Mucosa of gallbladder (tissue), 1 donor: Measurements from ENCODE around the gene HGS. TPM values are rescaled to one million over a fixed set of nuclear protein-coding genes. Genes with fewer than 3 reads are reported as not detected.

Source experiments
- DNase-seq: peaks from one replicate; pipeline ENCODE4 v3.0.0-alpha.2; 2020; ENCODE audit warnings: low spot score
- total RNA-seq: library from RNA; stranded (reverse); gene quantifications from one replicate; pipeline ENCODE4 v1.2.1, GENCODE V29; 2021
- donor health status: DM: no; HTN: no; CAD: no.

The HGS gene
- total RNA-seq, 1 donor from 2014 or later: 137 TPM

DNA sequence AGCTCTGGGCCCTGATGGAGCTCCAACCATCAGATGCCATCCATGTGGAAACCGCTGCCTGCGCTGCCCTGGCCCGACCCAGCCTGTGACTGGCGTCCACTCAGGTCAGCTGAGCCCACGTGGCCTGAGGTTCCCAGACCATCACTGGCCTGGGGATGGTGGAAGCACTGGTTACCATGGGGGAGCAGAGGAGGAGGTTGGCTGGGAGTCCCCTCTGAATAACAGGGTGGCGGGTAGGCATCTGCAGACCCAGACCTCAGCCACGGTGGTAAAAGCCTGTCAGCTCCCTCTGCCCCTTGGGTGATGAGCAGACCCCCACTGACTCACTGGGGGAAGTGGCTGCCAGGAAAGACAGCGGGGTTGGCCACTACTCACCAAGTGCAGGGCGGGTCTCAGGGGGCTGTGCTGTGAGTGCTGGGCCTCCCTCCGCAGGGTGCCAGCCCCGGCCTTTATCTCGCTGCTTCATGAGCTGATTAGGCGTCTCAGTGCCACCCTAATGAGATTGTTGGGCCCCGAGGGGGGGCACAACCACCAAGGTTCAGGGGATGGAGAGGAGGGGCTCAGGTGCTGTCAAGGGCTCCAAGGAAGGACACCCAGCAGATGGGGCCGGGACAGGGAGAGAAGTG, 27.6 kb upstream of the HGS start, which contains the start of gene PDE6G:
TSS of gene PDE6G (minus strand) at position 425 of the 626 bp plus-strand sequence. CDS start 3,237 bp downstream, outside the sequence.
- DNase-seq: no peak

DNA sequence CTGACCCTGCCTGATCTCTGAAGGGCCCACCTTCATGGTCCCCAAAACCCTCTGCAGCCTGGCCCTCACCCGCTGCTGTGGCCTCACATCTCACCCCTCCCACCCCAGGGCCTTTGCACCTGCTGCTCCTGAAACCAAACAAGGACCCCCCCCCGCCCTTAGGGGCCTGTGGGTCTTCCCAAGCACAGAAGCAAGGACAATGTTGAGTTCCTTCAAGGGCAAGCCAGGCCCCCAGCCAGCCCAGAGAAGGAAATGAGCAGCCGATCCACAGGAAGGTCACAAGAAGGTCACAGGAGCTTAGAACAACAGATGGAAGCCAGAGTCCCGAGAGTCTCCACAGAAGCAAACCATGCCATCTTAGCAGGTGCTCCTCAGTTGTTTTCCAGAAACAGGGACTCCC, 27.0 kb upstream of the HGS start:
- DNase-seq: no peak

DNA sequence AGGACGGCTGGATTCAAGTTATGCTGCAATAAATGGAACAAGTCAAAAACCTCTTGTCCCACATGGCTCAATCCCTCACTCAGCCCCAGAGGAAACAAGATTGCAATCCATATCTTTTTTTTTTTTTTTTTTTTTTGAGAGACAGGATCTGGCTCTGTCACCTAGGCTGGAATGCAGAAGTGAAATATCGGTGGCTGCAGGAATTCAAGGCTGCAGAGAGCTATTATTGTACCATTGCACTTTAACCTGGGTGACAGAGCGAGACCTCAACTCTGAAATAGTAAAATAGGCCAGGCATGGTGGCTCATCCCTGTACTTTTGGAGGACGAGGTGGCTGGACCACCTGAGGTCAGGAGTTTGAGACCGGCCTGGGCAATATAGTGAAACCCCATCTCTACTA, 24.8 kb upstream of the HGS start:
- DNase-seq: no peak

DNA sequence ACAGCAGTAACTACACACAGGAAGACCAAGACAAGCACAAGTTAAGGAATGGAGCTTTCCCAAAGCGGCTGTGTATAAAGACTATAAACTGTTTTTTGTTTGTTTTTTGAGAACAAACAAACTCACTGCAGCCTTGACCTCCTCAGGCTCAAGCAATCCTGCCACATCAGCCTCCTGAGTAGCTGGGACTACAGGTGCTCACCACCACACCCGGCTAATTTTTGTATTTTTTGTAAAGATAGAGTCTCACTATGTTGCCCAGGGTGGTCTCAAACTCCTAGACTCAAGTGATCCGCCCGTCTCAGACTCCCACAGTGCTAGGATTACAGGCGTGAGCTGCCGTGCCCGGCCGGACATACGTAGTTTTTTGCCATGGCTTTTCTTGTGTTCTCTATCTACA, 23.4 kb upstream of the HGS start:
- DNase-seq: no peak

DNA sequence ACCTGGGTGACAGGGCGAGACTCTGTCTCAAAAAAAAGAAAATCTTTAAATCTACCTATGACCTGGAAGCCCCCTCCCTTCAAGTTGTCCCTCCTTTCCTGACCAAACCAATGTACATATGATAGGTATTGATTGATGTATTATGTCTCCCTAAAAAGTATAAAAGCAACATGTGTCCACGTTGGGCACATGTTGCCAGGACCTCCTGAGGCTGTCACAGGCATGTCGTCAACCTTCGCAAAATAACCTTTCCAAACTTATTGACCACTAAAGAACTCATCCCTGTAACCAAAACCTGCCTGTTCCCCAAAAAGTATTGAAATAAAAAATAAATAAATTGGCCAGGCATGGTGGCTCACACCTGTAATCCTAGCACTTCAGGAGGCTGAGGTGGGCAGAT, 21.8 kb upstream of the HGS start:
- DNase-seq: no peak

DNA sequence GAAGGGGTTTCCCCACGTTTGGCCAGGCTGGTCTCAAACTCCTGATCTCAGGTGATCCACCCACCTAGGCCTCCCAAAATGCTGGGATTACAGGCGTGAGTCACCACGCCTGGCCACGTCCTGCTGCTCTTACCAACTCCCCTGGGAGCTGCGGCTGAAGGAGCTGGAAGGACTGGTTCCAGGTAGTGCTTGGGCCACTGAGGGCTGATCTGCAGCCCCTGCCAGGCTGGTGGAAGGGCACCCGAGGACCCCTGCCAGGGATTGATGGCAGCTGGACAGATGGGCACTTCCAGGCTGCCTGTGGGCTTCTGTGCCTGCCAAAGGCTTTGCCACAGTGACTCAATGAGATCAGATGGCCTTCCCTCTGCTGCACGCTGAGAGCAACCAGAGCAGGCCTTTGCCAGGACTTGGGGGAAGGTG, 19.8 kb upstream of the HGS start:
- DNase-seq: no peak

DNA sequence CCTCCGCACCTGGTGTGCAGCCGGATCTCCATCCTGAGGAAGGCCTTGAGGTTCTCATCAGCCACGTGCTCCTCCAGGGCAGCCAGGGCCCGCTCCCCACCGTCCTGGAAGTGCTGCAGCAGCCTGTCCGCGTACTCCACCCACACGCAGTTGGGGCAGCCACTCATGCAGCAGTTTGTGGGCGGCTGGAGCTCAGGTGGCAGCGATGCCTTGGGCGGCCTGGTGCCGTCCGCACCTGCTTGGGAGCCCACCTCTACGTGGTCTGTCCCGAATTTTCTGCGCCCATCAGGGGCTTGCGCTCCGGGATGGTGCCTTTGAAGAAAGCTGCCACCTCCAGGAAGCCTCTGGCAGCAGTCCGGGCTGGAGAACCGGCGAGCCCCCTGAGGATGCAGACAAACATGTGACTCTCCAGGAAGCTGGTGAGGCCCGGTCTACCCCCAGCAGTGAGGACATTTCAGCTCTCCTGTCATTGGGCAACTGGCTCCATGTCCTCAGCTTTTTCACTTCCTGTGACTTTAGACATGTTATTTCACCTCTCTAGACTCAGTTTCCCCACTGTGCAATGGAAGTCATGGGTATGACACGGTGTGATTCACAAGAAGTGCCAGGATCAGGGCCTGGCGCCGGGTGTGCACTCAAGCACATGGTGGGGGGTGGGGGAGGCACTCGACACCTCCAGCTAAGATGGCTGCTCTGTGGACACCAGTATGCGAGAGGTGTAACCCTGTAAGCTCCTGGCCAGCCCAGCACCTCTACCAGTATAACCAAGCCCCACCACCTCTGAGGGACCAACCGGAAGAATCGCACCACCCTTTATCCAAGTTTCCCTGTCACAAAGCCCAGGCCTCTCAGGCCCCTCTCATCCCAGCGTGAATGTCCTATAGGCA, 18.4 kb upstream of the HGS start:
- DNase-seq: no peak

DNA sequence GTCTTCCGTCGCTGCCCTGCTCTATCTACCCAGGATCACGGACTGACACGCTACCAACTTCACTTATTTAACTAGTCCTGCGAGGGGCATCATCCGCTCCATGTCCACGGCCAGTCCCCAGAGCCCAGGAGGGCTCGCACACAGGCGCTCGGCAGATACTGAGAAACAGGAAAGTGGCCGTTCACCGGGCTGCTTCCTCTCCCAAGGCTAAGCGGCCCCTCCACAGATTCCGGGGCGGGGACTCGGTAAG, 17.8 kb upstream of the HGS start:
- DNase-seq: no peak

DNA sequence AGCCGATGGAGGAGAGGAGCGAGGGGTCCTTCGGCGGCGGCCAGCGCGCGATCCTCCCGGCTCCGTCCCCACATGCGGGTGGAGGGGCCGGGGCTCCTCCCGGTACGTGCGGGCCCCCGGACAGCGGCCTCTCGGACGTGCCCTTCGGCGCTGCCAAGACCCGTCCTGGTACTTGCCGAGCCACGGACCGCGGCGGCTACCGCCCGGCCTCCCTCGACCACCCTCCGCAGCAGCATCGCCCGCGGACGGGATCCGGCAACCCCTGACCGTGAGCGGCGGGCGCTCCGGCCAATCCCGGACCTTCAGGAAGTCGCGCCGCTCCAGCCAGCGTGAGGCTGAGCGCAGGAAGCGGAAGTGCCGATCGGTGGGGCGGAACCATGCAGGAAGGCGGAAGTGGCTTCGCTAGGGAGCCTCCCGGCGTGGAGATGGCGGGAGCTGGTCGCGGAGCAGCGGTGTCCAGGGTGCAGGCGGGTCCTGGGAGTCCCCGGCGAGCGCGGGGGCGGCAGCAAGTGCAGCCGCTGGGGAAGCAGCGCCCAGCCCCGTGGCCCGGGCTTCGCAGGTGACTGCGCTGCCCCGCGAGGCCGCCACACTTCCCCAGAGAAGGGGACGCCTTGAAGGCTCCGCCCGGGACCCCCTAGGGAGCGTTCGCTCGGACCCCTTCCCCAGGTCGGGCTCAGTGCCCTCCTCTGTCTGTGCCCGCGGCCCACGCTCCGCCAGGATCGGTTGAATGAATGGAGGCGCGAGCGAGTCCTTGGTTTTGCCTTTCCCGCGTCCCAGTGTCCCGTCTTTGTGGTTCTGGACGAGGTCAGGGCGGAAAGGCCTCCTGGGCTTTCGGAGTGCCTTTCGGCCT, 17.2 kb upstream of the HGS start, which contains the start of the genes CCDC137 and OXLD1:
TSS of gene CCDC137 (plus strand) at position 396 of the 850 bp plus-strand sequence. CDS start at position 426, 30 bp downstream.
TSS of gene OXLD1 (minus strand) at position 264 of the 850 bp plus-strand sequence. CDS start at position 236, 28 bp downstream.
- peak; percentile 96 for DNase-seq

DNA sequence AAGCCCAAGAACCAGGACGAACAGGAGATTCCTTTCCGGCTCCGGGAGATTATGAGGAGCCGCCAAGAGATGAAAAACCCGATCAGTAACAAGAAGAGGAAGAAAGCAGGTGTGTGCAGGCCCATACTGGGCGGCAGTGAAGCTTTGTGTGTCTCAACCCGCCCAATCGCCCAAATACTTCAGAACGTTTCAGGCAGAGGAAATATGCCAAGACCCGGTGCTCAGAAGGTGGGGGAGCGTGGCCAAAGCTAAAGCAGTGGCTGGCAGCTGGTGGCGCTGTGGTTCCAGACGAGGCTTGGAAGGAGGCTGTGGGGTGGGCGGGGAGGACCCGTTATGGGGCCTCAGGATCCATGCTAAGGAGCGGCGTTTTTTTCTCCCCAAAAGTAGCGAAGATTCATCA, 16.1 kb upstream of the HGS start:
- no peak for DNase-seq

DNA sequence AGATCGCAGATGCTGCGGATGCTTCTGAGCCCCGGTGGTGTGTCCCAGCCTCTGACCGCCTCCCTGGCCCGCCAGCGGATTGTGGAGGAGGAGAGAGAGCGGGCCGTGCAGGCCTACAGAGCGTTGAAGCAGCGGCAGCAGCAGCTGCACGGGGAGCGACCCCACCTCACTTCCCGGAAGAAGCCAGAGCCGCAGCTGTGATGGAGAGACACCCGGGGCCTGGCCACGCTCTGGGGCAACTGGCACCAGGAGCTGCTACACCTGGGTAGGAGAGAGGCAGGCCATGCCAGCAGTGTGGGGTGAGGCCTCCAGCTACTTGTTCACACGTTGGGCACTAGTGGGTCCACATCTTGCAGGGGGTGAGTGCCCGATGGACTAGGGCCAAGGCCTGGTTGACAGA, 11.3 kb upstream of the HGS start:
- no peak for DNase-seq

DNA sequence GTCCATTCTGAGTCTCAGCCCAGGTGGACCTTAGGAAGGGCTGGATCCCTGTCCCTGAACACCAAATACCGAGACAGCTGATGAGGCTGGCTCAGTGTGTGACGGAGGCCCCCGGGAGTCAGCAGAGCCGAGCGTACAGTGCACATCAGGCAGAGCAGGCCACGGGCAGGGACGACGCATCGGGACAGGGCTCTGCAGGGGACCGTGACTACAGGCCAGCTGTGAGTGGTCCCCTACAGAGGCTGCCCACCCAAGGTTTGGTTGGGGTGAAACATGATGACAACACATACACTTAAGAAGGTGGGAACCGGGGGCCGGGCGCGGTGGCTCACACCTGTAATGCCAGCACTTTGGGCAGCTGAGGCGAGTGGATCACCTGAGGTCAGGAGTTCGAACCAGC, 10.9 kb upstream of the HGS start:
- no peak for DNase-seq

DNA sequence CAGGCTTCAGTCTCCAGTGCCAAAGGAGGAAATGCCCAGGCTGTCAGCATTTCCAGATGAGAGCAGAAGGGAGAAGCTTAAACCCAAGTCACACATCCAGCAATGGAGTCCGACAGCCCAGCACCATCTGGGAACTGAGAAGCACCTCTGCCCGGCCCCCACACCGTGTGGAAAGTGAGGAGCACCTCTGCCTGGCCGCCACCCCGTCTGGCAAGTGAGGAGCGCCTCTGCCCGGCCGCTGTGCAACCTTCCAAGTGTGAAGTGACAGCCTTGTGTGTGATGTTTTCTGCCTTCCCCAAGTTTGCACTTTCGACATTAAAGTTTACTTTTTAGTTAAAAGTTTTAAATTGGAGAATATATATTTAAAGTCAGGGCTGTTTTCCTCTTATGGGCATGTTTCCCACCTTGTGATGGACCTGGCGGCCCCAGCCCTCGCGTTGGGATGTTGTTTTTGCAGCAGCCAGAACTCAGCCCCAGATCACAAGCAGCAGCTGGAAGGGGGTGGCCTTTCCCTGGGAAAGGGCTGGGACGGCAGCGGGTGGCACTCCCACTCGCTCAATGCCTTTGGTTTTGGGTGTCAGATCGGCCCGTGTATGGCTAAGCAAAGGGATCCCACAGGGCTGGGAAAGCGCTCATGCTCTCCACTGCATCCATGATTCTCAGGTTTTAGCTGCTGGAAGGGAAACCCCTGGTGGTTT, 10.1 kb upstream of the HGS start:
- no peak for DNase-seq

DNA sequence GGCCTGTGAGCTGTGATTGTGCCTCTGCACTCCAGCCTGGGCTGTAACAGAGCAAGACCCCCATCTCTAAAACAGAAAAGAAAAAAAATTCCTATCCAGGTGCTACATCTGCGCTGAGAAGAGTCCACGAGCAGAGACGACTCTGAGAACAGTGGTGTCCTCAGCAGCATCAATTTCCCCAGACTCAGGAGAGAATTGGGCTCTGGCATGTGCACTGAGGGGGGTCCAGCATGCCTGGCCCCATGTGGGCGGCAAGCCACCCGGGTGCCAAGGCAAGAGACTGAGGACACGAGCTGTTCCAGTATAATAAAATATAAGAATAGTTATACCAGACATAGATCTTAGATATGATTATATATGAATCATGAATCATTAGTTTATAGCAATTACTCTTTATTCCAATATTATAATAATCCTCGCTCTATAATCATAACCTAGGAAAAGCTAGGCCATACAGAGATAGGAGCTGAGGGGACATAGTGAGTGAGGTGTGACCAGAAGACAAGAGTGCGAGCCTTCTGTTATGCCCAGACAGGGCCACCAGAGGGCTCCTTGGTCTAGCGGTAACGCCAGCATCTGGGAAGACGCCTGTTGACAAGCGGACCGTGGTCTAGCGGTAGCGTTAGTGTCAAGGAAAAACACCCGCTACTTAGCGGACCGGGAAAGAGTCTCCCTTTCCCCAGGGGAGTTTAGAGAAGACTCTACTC, 8.1 kb upstream of the HGS start:
- DNase-seq: peak; percentile 21

DNA sequence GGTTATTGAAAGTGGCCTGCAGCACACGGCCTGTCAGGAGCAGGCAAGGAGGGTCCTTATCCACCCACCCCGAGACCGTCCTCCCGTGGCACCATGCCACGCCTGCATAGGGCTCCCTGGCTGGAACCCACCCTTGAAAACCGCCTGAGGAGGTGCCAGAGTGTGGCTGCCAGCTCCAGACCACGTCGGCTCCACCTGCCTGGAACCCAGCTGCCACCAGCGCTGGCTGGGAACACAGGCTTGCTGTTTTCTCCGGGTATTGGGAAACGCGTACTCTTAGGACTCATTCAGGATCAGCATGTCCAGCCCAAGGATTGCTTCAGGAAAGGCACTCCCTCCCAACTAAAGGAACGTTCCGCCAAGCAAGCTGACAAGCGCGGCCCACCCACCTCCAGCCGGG, 6.9 kb upstream of the HGS start:
- DNase-seq: no peak

DNA sequence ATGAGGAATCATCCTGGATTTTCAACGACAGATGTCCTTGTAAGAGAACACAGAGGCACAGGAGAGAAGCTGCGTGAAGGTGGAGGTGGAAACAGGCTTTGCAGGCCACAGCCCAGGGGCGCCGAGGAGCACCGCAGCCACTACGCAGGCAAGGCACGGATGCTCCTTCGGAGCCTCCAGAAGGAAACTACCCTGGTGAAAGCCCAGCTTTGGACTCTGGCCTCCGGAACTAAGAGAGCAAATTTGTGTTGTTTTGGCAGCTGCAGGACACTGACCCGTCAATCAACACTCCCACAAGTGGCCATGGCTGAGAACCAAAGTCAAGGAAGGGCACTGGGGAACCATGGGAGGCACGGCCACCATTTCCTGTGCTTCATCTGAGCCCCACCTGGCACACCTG, 3.7 kb upstream of the HGS start:
- no peak for DNase-seq

DNA sequence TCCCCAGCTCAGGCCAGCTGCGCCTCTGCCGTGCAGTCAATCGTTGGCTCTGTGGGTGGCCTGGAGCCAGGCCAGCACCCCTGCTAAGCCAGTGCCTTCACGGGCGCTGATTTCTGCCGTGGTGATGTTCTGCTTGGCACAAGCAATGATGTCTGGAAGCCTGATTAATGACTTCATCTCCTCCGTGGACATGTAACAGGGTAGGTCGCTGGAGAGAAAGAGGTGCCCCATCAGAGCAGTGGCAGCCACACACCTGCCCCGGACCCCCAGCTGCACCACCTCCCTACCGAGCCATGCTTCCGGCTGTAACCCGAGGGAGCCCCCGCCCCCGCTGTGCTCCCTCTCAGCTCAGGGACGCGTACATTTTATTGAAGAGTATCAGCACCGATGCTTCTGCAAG, 2.1 kb upstream of the HGS start:
- no peak for DNase-seq

DNA sequence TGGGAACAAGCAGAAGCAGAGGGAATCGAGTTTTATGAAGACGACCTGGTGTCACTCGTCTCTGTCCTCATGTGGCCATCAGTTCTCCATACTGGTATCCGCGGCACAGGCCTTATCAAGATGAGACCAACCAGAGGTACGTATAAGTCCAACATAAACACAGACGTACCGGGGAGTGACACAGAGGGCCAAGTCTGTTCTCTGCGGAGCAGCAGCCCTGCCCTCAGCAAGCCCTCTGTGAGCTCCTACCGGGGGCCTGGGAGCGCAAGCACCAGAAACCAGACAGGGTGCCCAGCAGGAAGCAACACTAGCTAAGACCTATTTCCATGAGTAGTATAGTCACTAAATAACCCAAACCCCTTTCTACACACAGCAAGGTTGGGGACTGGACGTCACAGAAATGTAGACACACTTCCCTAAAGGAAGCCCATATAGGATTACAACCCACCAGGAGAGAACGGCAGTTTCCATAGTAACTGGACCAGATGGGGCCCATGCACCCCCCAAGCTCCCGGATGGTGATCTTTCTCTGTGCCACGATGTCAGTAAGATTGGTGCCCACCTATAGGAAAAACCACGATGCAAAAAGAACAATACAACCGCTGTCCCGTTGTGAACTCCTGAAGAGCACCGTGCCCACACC, 1.1 kb upstream of the HGS start:
- DNase-seq: no peak

DNA sequence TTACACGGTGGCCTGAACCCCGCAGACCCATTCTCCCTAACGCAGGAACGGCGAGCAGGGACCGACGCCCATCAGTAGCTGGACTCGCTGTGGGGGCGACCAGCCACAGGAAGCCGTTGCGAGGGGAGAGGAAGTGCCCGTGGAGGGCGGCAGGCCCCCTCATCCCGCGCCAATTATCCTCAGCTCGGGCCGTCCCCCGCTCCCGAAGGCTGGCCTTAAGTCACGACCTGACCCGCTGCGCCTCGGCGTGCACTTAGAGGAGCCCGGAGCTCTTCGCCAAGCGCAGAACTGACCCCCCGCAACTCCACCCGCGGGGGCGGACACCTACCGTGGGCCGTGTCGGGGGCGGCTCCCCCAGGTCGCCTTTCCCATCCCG, 615 bp upstream of the HGS start:
- DNase-seq: no peak

DNA sequence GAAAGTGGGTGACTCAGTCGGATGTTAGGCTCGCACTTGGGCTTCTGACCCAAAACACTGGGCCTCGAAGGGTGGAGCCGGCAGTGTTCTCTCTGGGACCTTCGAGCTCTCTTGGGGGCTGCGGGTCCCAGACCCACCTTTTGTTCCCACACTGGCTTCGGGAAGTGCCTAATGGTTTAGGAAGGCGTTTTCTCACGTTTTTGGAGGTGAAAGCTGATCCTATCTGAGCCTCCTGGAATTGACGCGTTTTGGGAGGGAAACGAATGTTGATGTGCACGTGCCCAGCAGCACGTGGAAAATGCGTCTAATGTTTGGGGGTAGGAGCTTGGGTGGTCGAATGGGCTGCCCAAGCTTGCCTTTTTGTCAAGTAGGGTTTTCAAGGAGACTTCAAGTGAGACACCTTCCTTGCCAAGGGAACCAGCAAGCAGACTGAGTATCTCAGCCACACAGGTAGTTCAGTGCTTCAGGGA, 666 bp downstream of the HGS start:
- no peak for DNase-seq

DNA sequence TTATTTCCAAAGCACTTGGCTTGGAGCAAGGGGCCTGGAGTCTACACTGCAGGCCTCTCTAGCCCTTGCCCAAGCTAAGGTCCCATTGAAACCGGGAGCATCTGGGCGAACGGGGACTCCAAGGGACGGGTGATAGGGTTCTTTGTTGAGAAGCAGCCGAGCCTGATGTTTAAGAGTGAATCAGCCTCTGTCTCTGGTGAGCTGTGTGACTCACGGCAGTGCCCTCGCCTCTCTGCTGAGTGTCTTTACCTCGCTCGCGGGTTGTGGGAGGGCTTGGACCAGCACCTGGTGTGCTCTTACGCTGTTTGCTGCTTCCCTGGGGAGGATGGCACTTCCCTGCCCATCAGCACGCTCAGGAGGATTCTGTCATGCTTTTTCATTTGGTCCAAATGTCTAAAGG, 1.3 kb downstream of the HGS start:
- no peak for DNase-seq
